Pancreas (tissue), 10 donors: Measurements from ENCODE around the gene FSTL4. TPM values are rescaled to one million over a fixed set of nuclear protein-coding genes. Genes with fewer than 3 reads are reported as not detected.

ENCODE experiments used
- ATAC-seq, 4 donors: fragments of 200-7000 bp; cut with Tn5 transposase; one replicate each; pipeline versions ENCODE4 v1.8.0 to v1.9.1; 2020; ENCODE audit warnings: mild to moderate bottlenecking in 4 of 4, moderate library complexity in 4 of 4
- DNase-seq, 6 donors: peaks; one replicate each; pipeline ENCODE4 v3.0.0-alpha.2; 2020
- FAIRE-seq: peaks from 2 replicates; lab custom pipeline; 2012; peaks lifted over from hg19 to GRCh38; lab: Jason Lieb, UNC
- H3K27ac ChIP-seq, 4 donors: fragments of 200-600 bp; sonication (generic); 1 replicate in 3 of 4; 2 replicates in 1 of 4; pipeline versions ENCODE4 v1.5.0 to v1.8.0; 2020
- H3K27me3 ChIP-seq, 4 donors: fragments of 200-600 bp; one replicate each; pipeline ENCODE4 v1.8.0; 2021
- H3K36me3 ChIP-seq, 3 donors: fragments of 200-600 bp; sonication (generic) in 1 of 3; one replicate each; pipeline versions ENCODE4 v1.5.0 to v1.8.0; 2020 to 2021
- H3K4me1 ChIP-seq, 3 donors: fragments of 200-600 bp; one replicate each; pipeline ENCODE4 v1.8.0; 2021
- H3K4me3 ChIP-seq, 4 donors: fragments of 200-600 bp; sonication (generic) in 2 of 4; one replicate each; pipeline versions ENCODE4 v1.5.0 to v1.8.0; 2020 to 2021
- H3K9me3 ChIP-seq, 4 donors: fragments of 200-600 bp; one replicate each; pipeline ENCODE4 v1.8.0; 2021
- WGBS, 2 donors: extraction: QIAGEN DNeasy Blood & Tissue Kit; methylation state at CpG; one replicate each; pipeline ENCODE4 v1.1.7; 2013; 5-methylcytosine and 5-hydroxymethylcytosine counted together
- intact Hi-C, 3 donors: fragments of 100-400 bp; cut with DNase I; formaldehyde crosslinking; loops; one replicate each; pipeline versions ENCODE4 v1.11.1 to v1.14.2; 2022
- polyA plus RNA-seq, 2 donors: library from polyadenylated mRNA; stranded (reverse); fragments of 200-250 nt; gene quantifications; one replicate each; pipeline ENCODE4 v1.2.3, GENCODE V29; 2013
- total RNA-seq, 6 donors: library from RNA; stranded (reverse); fragmentation: NEBNext Ultra II Directional in 4 of 6; extraction: Animal tissue kit (Norgen Biotek cat#: 25700) in 4 of 6; gene quantifications; one replicate each; pipeline versions ENCODE4 v1.2.1 to v1.2.4, GENCODE V29; 2021 to 2023
- TF ChIP-seq, protein P1 (sequence below), 4 donors: fragments of 200-600 bp; sonication (generic) in 3 of 4; IDR thresholded peaks; one replicate each; pipeline versions ENCODE4 v1.5.0 to v1.8.0; 2021; ENCODE audit warnings: antibody characterized with exemption in 4 of 4
- donor health status: healthy with polysubstance abuse.
- donor health status: DM: no; HTN: no; CAD: no; lungs with moderate emphysema.
- donor health status: DM: no; HTN: no; CAD: no.
- donor health status: control.
- donor health status: control.
- donor health status: Bipolar disorder and iron deficiency.
- donor health status: DM: yes; HTN: yes; CAD: no.
- donor health status: DM: no; HTN: no; CAD: no.
- donor health status: DM: no; HTN: no; CAD: no.
- donor health status: DM: yes; HTN: yes; CAD: no.

FSTL4 gene
- total and polyA plus RNA-seq, 8 donors: 0.68 to 2.4 (median 1.4) TPM

DNA sequence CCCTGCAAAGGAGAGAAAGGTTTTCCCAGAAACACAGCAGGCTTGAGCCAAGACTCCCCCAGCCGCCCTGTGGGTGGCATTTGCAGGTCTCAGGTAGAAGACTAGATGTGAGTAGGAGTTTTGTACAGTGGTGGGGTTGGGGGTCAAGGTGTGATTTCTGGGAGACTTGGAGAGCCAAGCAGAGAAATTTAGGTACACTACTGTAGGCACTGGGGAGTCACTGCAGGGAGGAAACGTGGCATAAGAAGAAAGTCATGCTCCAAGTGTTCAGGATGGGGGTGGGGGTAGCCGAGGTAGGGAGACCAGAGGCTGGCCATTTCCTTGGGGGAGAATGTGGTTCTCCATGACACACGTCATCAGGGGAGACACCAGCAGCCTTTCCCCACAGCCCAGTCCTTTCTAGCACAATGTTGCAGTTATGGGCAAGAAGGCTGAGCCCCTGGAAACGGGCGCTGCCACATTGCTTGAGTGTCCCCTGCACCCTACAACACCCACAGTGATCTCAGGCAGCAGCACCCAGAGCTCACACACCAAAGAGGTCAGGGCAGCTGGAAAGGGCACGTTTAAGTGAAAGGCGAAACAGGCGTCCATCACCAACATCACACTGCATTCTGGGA, 210.5 kb downstream of the FSTL4 start:
- 74 to 79% methylated on average over 9 of the region's 9 CpGs for WGBS, 2 donors
- no peak for FAIRE-seq

DNA sequence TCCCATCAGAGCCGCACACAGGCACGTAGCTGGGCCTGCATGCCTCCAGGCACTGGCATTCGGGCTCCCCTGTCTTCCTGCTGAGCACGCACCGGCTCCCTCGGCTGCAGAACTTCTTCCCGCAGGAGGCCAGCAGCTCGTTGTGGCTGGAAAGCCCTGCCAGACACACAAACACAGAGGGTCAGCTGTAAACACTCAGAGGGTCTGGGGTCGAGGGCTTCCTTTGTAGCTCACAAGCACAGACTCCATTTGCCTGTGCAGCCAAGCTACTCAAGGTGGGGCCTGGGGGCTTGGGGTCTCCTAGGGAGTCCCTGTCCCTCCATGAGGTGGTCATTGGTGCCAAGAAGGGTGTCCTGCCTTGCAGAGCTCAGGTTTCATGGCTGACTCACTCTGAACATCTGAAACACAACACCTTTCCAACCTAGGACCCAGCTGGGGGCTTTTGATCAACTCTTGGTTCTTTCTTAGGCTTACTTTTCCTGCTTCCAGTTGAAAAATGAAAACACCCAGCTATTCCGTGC, 211.4 kb downstream of the FSTL4 start:
- FAIRE-seq: no peak
- DNase-seq: no peak
- H3K4me1 ChIP-seq: no peaks in the 10 kb centered on the region
- no peak for ATAC-seq
- TF ChIP-seq, protein P1, sequence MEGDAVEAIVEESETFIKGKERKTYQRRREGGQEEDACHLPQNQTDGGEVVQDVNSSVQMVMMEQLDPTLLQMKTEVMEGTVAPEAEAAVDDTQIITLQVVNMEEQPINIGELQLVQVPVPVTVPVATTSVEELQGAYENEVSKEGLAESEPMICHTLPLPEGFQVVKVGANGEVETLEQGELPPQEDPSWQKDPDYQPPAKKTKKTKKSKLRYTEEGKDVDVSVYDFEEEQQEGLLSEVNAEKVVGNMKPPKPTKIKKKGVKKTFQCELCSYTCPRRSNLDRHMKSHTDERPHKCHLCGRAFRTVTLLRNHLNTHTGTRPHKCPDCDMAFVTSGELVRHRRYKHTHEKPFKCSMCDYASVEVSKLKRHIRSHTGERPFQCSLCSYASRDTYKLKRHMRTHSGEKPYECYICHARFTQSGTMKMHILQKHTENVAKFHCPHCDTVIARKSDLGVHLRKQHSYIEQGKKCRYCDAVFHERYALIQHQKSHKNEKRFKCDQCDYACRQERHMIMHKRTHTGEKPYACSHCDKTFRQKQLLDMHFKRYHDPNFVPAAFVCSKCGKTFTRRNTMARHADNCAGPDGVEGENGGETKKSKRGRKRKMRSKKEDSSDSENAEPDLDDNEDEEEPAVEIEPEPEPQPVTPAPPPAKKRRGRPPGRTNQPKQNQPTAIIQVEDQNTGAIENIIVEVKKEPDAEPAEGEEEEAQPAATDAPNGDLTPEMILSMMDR (IDR thresholded peaks at IDR 0.05): no peak
- no peaks in the 10 kb centered on the region for H3K9me3 ChIP-seq
- no peaks in the 10 kb centered on the region for H3K27me3 ChIP-seq
- no peak overlapping the region for H3K27ac ChIP-seq
- WGBS, 2 donors: 77 to 83% methylated on average over 10 of the region's 10 CpGs
- H3K4me3 ChIP-seq: no peak overlapping the region
- no peaks in the 10 kb centered on the region for H3K36me3 ChIP-seq
- intact Hi-C loops: no loop called here

More for the DNA sequence above, 210.5 kb downstream of the FSTL4 start:
- Histone ChIP-seq H3K27ac (no peak overlapping the region), H3K4me1 (no peaks in the 10 kb centered on the region), H3K36me3 (no peaks in the 10 kb centered on the region), H3K27me3 (no peaks in the 10 kb centered on the region), H3K9me3 (no peaks in the 10 kb centered on the region), H3K4me3 (no peak overlapping the region)
- TF ChIP-seq, protein P1 (IDR thresholded peaks at IDR 0.05): no peak
- no peak for DNase-seq
- ATAC-seq: no peak
- intact Hi-C loops: no loop called here

DNA sequence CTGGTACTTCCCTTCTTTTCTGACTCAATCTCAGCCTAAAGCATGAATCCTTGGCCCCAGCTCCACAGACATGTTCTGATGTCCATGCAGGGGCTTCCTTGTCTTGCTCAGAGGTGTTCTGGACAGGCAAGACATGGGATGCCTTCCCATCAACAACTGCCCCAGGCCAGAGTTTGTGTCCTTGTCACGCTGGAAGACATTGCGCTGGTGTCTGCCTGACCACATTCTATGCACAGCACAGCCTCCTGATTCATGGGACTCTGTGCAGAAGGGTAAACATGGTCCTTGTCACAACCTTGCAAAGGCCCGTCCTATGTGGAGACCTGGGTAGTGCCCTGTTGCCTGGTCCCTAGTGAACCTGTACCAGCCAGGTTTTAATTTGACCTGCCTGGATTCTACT, 212.2 kb downstream of the FSTL4 start:
- TF ChIP-seq, protein P1 (IDR thresholded peaks at IDR 0.05): no peak
- Histone ChIP-seq H3K4me3 (no peak overlapping the region), H3K36me3 (no peaks in the 10 kb centered on the region), H3K9me3 (no peaks in the 10 kb centered on the region), H3K27me3 (no peaks in the 10 kb centered on the region), H3K4me1 (no peaks in the 10 kb centered on the region), H3K27ac (no peak overlapping the region)
- intact Hi-C loops: no loop called here
- DNase-seq (no peak), FAIRE-seq (no peak), ATAC-seq (no peak)
- 91 to 92% methylated on average over 3 of the region's 3 CpGs for WGBS, 2 donors

DNA sequence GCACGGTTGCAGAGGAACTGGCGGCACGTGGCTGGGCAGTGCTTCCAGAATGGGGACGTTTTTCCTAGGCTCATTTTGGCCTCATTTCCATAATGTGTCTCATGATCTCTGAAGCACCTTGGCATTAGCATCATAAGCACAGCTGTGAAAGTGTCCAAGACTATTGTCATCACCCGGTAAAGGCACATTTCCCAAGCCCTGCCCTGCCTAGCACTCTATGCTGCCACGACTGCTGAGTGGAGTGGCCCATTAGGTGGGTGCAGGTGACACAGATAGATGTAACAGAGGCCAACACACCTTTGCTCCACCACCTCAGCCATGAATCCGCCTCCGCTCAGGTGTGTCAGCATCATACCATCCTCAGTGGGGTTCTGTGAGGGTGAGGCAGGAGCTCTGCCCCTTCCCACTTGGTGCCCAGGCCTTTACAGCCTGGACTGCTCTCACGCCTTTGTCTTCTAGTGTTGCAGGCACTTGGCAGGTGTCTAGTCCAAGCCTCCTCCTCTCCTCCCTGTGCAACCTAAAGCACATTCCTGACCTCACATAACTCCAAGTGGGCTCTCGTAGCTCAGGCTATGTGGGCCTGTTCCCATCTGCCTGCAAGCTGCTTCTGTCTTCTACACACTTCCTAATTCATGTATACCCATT, 213.0 kb downstream of the FSTL4 start:
- H3K27me3 ChIP-seq: no peaks in the 10 kb centered on the region
- H3K4me1 ChIP-seq: no peaks in the 10 kb centered on the region
- intact Hi-C loops: no loop called here
- DNase-seq (no peak), FAIRE-seq (no peak), ATAC-seq (no peak)
- H3K4me3 ChIP-seq: no peak overlapping the region
- 79% methylated on average over 9 to 10 of the region's 10 CpGs for WGBS, 2 donors
- H3K36me3 ChIP-seq: no peaks in the 10 kb centered on the region
- H3K27ac ChIP-seq: no peak overlapping the region
- TF ChIP-seq, protein P1 (IDR thresholded peaks at IDR 0.05): no peak
- no peaks in the 10 kb centered on the region for H3K9me3 ChIP-seq

DNA sequence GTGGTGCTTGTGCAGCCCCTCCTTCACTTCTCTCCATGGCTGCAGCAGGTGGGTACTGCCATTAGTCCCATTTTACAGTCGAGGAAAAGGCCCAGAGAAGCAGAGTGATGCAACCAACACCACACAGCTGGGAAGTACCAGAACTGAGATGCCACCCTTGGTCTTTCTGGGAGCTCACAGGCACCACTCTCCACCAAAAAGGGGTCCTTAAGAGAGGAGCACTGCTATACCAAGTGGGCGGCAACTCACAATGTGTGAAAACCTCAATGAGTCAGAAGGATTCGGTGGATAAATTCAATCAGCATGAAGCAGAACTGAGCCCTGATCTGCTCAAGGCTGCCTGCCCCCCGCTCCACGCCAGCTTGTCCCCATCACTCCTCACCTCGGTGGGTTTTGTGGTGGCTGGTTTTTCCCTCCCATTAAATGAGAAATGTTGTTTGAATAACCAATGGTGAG, 213.7 kb downstream of the FSTL4 start:
- TF ChIP-seq, protein P1 (IDR thresholded peaks at IDR 0.05): no peak
- intact Hi-C loops: no loop called here
- Histone ChIP-seq H3K27me3 (no peaks in the 10 kb centered on the region), H3K4me3 (no peak overlapping the region), H3K27ac (no peak overlapping the region), H3K9me3 (no peaks in the 10 kb centered on the region), H3K36me3 (no peaks in the 10 kb centered on the region), H3K4me1 (no peaks in the 10 kb centered on the region)
- FAIRE-seq (no peak), ATAC-seq (no peak), DNase-seq (no peak)
- 79 to 85% methylated on average over 6 of the region's 6 CpGs for WGBS, 2 donors
